K562 (cell line): ENCODE data around the gene TCF4. TPM values are rescaled to one million over a fixed set of nuclear protein-coding genes. Genes with fewer than 3 reads are reported as not detected.

Experiments used
- ATAC-seq: fragments of 200-7000 bp; cut with Tn5 transposase; 3 replicates; pipeline ENCODE4 v1.9.1; 2020; ENCODE audit warnings: moderate library complexity
- BruUV-seq: library from RNA; stranded (reverse); fragments of 400-500 nt; replicated peaks from 2 replicates; lab custom pipeline; 2021; lab: Mats Ljungman, UMichigan
- CTCF ChIA-PET: fragments of 300-600 bp; formaldehyde crosslinking; extraction: SDS; loops from one replicate; lab custom pipeline; 2021; ENCODE audit warnings: low intra/inter-chr PET ratio; lab: Yijun Ruan, JAX
- POLR2A ChIA-PET: fragments of 300-600, 350-650 bp; sonication (Branson Sonifier 250); formaldehyde crosslinking; extraction: SDS; loops from one replicate; lab custom pipeline; 2021; ENCODE audit warnings: antibody characterized with exemption, inconsistent platforms; lab: Yijun Ruan, JAX
- DNase-seq, 4 experiments: peaks; one replicate each; pipeline versions ENCODE4 v3.0.0 to v3.0.0-alpha.2; 2011 to 2018; ENCODE audit warnings: low spot score in 3 of 4, mixed read lengths in 3 of 4; ENCODE audit errors: extremely low read depth in 1 of 4
- FAIRE-seq: peaks from 2 replicates; lab custom pipeline; 2011; peaks lifted over from hg19 to GRCh38; lab: Jason Lieb, UNC
- H2AFZ ChIP-seq: 2 replicates; pipeline ENCODE4 v1.6.0; 2011; ENCODE audit warnings: low read depth, low read length, control low read depth, inconsistent platforms
- H3K27ac ChIP-seq: fragments of 200-600 bp; 3 replicates; pipeline ENCODE4 v1.8.0; 2011; ENCODE audit warnings: low read depth, mild to moderate bottlenecking, control low read depth, inconsistent platforms, low read length, moderate library complexity, mixed read lengths; ENCODE audit errors: extremely low read depth
- H3K27me3 ChIP-seq, 2 experiments: fragments of 300-600 bp in 1 of 2; 2 replicates in 1 of 2; 3 replicates in 1 of 2; pipeline versions ENCODE4 v1.6.0 to v1.8.0; 2011; ENCODE audit warnings: inconsistent platforms in 2 of 2, low read length in 2 of 2, mild to moderate bottlenecking in 1 of 2, mixed read lengths in 1 of 2, moderate library complexity in 1 of 2; ENCODE audit not compliant: control insufficient read depth in 2 of 2, insufficient read depth in 2 of 2
- H3K36me3 ChIP-seq: fragments of 300-600 bp; 3 replicates; pipeline ENCODE4 v1.8.0; 2011; ENCODE audit warnings: mild to moderate bottlenecking, low read length, inconsistent platforms; ENCODE audit not compliant: control insufficient read depth, insufficient read depth
- H3K4me1 ChIP-seq, 2 experiments: fragments of 200-600 bp in 1 of 2; replicated peaks in 1 of 2; 2 replicates in 1 of 2; 3 replicates in 1 of 2; pipeline versions ENCODE4 v1.5.1 to v1.8.0; 2011; ENCODE audit warnings: inconsistent platforms in 2 of 2, low read length in 2 of 2, mild to moderate bottlenecking in 1 of 2, mixed read lengths in 1 of 2, moderate library complexity in 1 of 2; ENCODE audit not compliant: control insufficient read depth in 2 of 2, insufficient read depth in 2 of 2
- H3K4me2 ChIP-seq: 2 replicates; pipeline ENCODE4 v1.6.1; 2011; ENCODE audit warnings: low read length, control low read depth, inconsistent platforms, mixed read lengths; ENCODE audit not compliant: insufficient read depth
- H3K4me3 ChIP-seq: fragments of 200-600 bp; sonication (generic), shearing (Covaris generic); 2 replicates; pipeline ENCODE4 v1.5.1; 2016; ENCODE audit warnings: control low read depth, inconsistent platforms
- H3K79me2 ChIP-seq: fragments of 200-600 bp; 3 replicates; pipeline ENCODE4 v1.8.0; 2011; ENCODE audit warnings: low read length, inconsistent platforms; ENCODE audit not compliant: control insufficient read depth, insufficient read depth
- H3K9ac ChIP-seq, 2 experiments: 2 replicates each; pipeline versions ENCODE4 v1.6.0 to v1.6.1; 2011; ENCODE audit warnings: low read depth in 2 of 2, low read length in 2 of 2, control low read depth in 1 of 2, inconsistent platforms in 1 of 2, mild to moderate bottlenecking in 1 of 2, mixed read lengths in 1 of 2; ENCODE audit not compliant: insufficient read depth in 1 of 2
- H3K9me1 ChIP-seq: one replicate; pipeline ENCODE4 v1.6.0; 2011; ENCODE audit warnings: inconsistent platforms, mild to moderate bottlenecking, low read length, moderate library complexity; ENCODE audit not compliant: control insufficient read depth, insufficient read depth
- H3K9me3 ChIP-seq: replicated peaks from 2 replicates; pipeline ENCODE4 v1.5.1; 2011; ENCODE audit warnings: low read depth, low read length, inconsistent platforms; ENCODE audit not compliant: control insufficient read depth, insufficient read depth
- H4K20me1 ChIP-seq: replicated peaks from 2 replicates; pipeline ENCODE4 v1.6.1; 2011; ENCODE audit warnings: low read length, inconsistent platforms, mixed read lengths; ENCODE audit not compliant: control insufficient read depth, insufficient read depth
- ARID3B ChIP-seq: fragments of 250-450 bp; sonication (Bioruptor Pico); IDR thresholded peaks from 2 replicates; pipeline ENCODE4 v1.4.0; 2020; ENCODE audit warnings: borderline replicate concordance
- CCAR2 ChIP-seq: fragments of 200-400 bp; formaldehyde crosslinking; IDR thresholded peaks from 2 replicates; pipeline ENCODE4 v1.6.1; 2017; ENCODE audit warnings: mild to moderate bottlenecking, low read depth, low read length
- CXXC5 ChIP-seq: fragments of 250-450 bp; sonication (Bioruptor Pico); IDR thresholded peaks from 2 replicates; pipeline ENCODE4 v1.8.0; 2022; ENCODE audit warnings: inconsistent platforms, mild to moderate bottlenecking, moderate library complexity
- LEF1 ChIP-seq: fragments of 450-650 bp; IDR thresholded peaks from 2 replicates; pipeline ENCODE4 v1.6.1; 2016; ENCODE audit warnings: mild to moderate bottlenecking
- NEUROD1 ChIP-seq: fragments of 150-350 bp; IDR thresholded peaks from 2 replicates; pipeline ENCODE4 v1.6.1; 2014; ENCODE audit warnings: borderline replicate concordance, low read length, low read depth; ENCODE audit not compliant: partially characterized antibody
- NFYB ChIP-seq: IDR thresholded peaks from 2 replicates; pipeline ENCODE4 v1.6.1; 2011; ENCODE audit warnings: mild to moderate bottlenecking, moderate library complexity; ENCODE audit not compliant: insufficient read length; ENCODE audit errors: extremely low read depth
- NR1H2 ChIP-seq: sonication (generic); formaldehyde crosslinking; IDR thresholded peaks from 2 replicates; pipeline ENCODE4 v1.4.0; 2020; ENCODE audit warnings: mild to moderate bottlenecking, missing genetic modification reagents
- NR4A1 ChIP-seq, 2 experiments: fragments of 250-450 bp in 1 of 2; fragments of 450-650 bp in 1 of 2; sonication (Bioruptor Pico) in 1 of 2; IDR thresholded peaks; 2 replicates each; pipeline versions ENCODE4 v1.4.0 to v1.6.1; 2016 to 2020; ENCODE audit warnings: mild to moderate bottlenecking in 2 of 2, missing compliant biosample characterization in 1 of 2, missing genetic modification characterization in 1 of 2, moderate library complexity in 1 of 2
- PHF20 ChIP-seq: fragments of 450-650 bp; IDR thresholded peaks from 2 replicates; pipeline ENCODE4 v1.6.1; 2018; ENCODE audit not compliant: partially characterized antibody
- RBM17 ChIP-seq: fragments of 200-400 bp; formaldehyde crosslinking; IDR thresholded peaks from 2 replicates; pipeline ENCODE4 v1.6.1; 2017; ENCODE audit warnings: low read depth, mild to moderate bottlenecking, low read length, borderline replicate concordance
- SAFB ChIP-seq: fragments of 200-400 bp; formaldehyde crosslinking; IDR thresholded peaks from 2 replicates; pipeline ENCODE4 v1.6.1; 2017; ENCODE audit warnings: low read depth, low read length, borderline replicate concordance
- SMAD1 ChIP-seq: fragments of 150-350 bp; IDR thresholded peaks from 2 replicates; pipeline ENCODE4 v1.6.1; 2014; ENCODE audit warnings: low read length, low read depth; ENCODE audit not compliant: partially characterized antibody
- SMARCC2 ChIP-seq: fragments of 450-650 bp; IDR thresholded peaks from 2 replicates; pipeline ENCODE4 v1.6.1; 2017; ENCODE audit warnings: antibody characterized with exemption, moderate library complexity, mild to moderate bottlenecking, low read depth
- SREBF2 ChIP-seq: sonication (generic); formaldehyde crosslinking; IDR thresholded peaks from 2 replicates; pipeline ENCODE4 v1.4.0; 2020; ENCODE audit warnings: mild to moderate bottlenecking, missing genetic modification reagents
- STAT6 ChIP-seq: sonication (generic); formaldehyde crosslinking; IDR thresholded peaks from 2 replicates; pipeline ENCODE4 v1.8.1; 2023; ENCODE audit warnings: mild to moderate bottlenecking, missing genetic modification reagents
- TFAM ChIP-seq: fragments of 250-450 bp; sonication (Bioruptor Pico); conservative IDR thresholded peaks from 2 replicates; pipeline ENCODE4 v1.5.0; 2021; ENCODE audit warnings: mild to moderate bottlenecking, moderate library complexity
- ZFPM2 ChIP-seq: fragments of 250-450 bp; sonication (Bioruptor Pico); IDR thresholded peaks from 2 replicates; pipeline ENCODE4 v1.5.1; 2022; ENCODE audit warnings: mild to moderate bottlenecking
- ZKSCAN3 ChIP-seq: fragments of 250-450 bp; sonication (Bioruptor Pico); IDR thresholded peaks from 2 replicates; pipeline ENCODE4 v1.4.0; 2020
- ZNF124 ChIP-seq: sonication (generic); formaldehyde crosslinking; IDR thresholded peaks from 2 replicates; pipeline ENCODE4 v1.8.1; 2022; ENCODE audit warnings: missing genetic modification reagents
- in situ Hi-C: fragments of 300-500 bp; cut with MboI; formaldehyde crosslinking; loops from 4 replicates; pipeline ENCODE4 v1.15.0; 2018; ENCODE audit warnings: inconsistent platforms, mixed read lengths
- intact Hi-C: fragments of 100-400 bp; cut with micrococcal nuclease; formaldehyde crosslinking; loops from 2 replicates; pipeline ENCODE4 v1.14.2; 2022
- polyA plus RNA-seq, 8 experiments: library from polyadenylated mRNA; depleted of rRNA in 4 of 8; stranded (reverse) in 5 of 8; unstranded in 3 of 8; fragments of >200 nt; fragmentation: Nextera tagmentation in 2 of 8; fragmentation: Illumina TruSeq in 1 of 8; extraction: Ambion mirVana in 2 of 8; extraction: Trizol in 1 of 8; gene quantifications; 2 replicates each; pipeline versions ENCODE4 v1.2.1 to v1.2.3, GENCODE V29; 2011 to 2014; ENCODE audit warnings: inconsistent platforms in 1 of 8, missing spikeins in 1 of 8
- total RNA-seq, 7 experiments: library from RNA; depleted of rRNA in 6 of 7; stranded (reverse); fragments of >200 nt in 6 of 7; fragmentation: Illumina TruSeq in 2 of 7; extraction: Trizol in 2 of 7; gene quantifications; 2 replicates each; pipeline versions ENCODE4 v1.2.1 to v1.2.3, GENCODE V29; 2011 to 2021; ENCODE audit warnings: low replicate concordance in 1 of 7

Gene TCF4
- total and polyA plus RNA-seq, 9 of the 15 experiments (the other 6 are each of a cell fraction or from before 2014, with no cell fraction given) = 4.8 to 24.7 (median 15.2) TPM

- no peak for ATAC-seq
- intact Hi-C loops = no loop called here
- CTCF ChIA-PET = no interaction called here
- no peak overlapping the region for H3K27ac ChIP-seq
- H3K27me3 ChIP-seq = no peaks in the 10 kb centered on the region
- H3K79me2 ChIP-seq = no peaks in the 10 kb centered on the region; the same call in 2 of the 3 replicates
- no peaks in the 10 kb centered on the region; the same call in 1 of the 2 replicates for H4K20me1 ChIP-seq
- no peaks in the 10 kb centered on the region for H3K36me3 ChIP-seq
- no peak overlapping the region for H2AFZ ChIP-seq
- H3K4me3 ChIP-seq = no peak overlapping the region
- H3K4me1 ChIP-seq = peaks cover 0 to 9% of the 10 kb centered on the region in 2 experiments; a peak in 3 of 5 replicates
- H3K9me1 ChIP-seq = no peaks in the 10 kb centered on the region
- TF ChIP-seq NR1H2 (CRISPR knock-in tag) (no peak), SMARCC2 (no peak), CCAR2 (no peak), NEUROD1 (no peak), PHF20 (no peak), ZNF124 (CRISPR knock-in tag) (no peak), NFYB (no peak), CXXC5 (no peak), SAFB (no peak), RBM17 (no peak), NR4A1 (CRISPR knock-in tag; IDR thresholded peaks at IDR 0.05) (no peak), NR4A1 (tag; IDR thresholded peaks at IDR 0.05) (no peak), SREBF2 (CRISPR knock-in tag) (no peak), SMAD1 (no peak), STAT6 (CRISPR knock-in tag) (no peak), TFAM (CRISPR knock-in tag) (no peak), ARID3B (no peak), ZFPM2 (CRISPR knock-in tag) (no peak), ZKSCAN3 (CRISPR knock-in tag) (no peak), LEF1 (no peak)
- H3K9me3 ChIP-seq = no peaks in the 10 kb centered on the region
- no TSS peak for BruUV-seq
- DNase-seq = no peak
- POLR2A ChIA-PET = no interaction called here
- H3K9ac ChIP-seq = no peak overlapping the region
- no peak overlapping the region for H3K4me2 ChIP-seq
- FAIRE-seq = no peak
- in situ Hi-C loops = no loop called here
These were observed 114.4 kb downstream of the TCF4 start for GRCh38 chr18:55473560-55473959.
